GM18861 (cell line): Measurements from ENCODE around the gene NBAS.
"Not testable (repeated sequence)": the region's sequence is repeated elsewhere in the genome, so short reads cannot be mapped to it uniquely, and the experiment has no call there.

Experiments
- ATAC-seq: cut with Tn5 transposase; IDR thresholded peaks from one replicate; pipeline ENCODE4 v1.9.1; 2021; ENCODE audit not compliant: unreplicated experiment

The NBAS gene

GRCh38 chr2:15561574-15562344 lies 625 bp upstream of the NBAS start:
- peak; percentile 27 for ATAC-seq

DNA sequence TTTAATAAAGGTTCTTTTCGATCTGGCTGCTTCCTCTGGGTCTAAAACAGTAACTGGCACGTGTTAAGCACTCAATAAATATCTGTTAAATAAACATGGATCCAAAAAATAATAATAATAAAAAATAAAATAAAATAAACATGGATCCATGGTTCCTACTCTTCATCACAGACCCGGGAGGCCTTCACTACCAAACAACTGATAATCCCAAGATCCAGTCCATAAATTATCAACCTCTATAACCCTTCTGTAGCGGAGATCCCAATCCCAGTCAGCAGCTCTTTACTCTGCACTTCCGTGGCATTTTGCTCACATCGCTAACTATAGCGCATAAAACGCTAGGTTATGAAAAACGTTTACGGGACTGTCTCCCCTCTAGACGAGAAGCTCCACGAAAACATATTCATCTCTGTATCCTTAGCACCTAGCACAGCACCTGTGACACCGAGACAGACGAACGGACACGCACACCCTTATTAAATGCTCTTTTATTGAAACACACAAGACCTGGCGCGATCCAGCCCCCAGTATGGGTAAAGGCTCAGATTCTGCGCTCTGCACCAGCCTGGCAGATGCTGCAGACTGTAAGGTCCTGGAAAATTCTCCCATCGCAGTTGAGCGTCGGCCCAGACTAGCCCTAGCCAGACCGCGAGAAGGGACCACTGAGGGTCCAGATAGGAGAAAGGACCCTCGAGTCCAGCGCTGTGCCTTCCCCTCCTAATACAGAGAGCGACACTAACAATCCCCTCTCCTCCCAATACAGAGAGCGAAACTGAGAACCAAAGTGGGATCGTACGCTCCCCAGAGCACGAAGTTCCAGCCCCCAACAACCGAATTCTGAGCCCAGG lies 770 bp downstream of the NBAS start:
- peak; percentile 25 for ATAC-seq

- ATAC-seq = no peak
Measured at GRCh38 chr2:15559379-15560139, 1.6 kb downstream of the NBAS start.

GRCh38 chr2:15557887-15558311 lies 3.2 kb downstream of the NBAS start:
- ATAC-seq = no peak

- ATAC-seq = no peak
Measured at GRCh38 chr2:15556311-15556930, 4.7 kb downstream of the NBAS start.

GRCh38 chr2:15555760-15556193 lies 5.4 kb downstream of the NBAS start:
- no peak for ATAC-seq

DNA sequence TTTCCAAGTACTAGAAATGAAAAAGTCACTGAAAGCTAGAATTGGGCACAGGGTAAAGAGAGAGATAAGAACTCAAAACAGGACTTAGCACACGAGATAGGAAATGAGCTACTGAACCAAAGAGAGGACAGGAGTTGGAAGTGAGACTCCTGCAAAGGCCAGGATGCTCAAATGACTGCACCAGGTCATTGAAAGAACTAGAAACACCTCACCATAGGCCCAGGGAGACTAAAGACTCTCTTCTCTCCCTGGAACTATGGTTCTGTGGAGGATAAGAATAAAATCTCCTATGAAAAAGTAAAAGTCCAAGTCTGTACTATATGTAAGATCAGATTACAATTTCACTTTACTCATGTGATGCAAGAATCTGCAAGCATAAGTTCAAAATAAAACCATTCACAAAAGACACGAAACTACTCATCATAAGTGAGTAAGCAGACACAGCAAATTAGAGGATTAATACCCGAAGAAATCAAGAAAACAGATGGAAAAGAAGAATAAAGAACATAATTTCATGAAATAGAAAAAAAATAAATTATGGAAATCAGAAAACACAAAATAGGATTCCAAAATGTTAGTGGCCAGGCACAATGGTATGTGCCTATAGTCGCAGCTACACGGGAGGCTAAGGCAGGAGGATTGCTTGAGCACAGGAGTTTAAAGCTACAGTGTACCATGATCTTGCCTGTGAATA lies 6.5 kb downstream of the NBAS start:
- ATAC-seq = no peak

- ATAC-seq = no peak
Measured at GRCh38 chr2:15553951-15554350, 7.2 kb downstream of the NBAS start.

GRCh38 chr2:15553519-15553918 lies 7.6 kb downstream of the NBAS start:
- no peak for ATAC-seq

- ATAC-seq = no peak
Measured at GRCh38 chr2:15548974-15549373, 12.2 kb downstream of the NBAS start.

- no peak for ATAC-seq
Measured at GRCh38 chr2:15547115-15547876, 13.8 kb downstream of the NBAS start.

DNA sequence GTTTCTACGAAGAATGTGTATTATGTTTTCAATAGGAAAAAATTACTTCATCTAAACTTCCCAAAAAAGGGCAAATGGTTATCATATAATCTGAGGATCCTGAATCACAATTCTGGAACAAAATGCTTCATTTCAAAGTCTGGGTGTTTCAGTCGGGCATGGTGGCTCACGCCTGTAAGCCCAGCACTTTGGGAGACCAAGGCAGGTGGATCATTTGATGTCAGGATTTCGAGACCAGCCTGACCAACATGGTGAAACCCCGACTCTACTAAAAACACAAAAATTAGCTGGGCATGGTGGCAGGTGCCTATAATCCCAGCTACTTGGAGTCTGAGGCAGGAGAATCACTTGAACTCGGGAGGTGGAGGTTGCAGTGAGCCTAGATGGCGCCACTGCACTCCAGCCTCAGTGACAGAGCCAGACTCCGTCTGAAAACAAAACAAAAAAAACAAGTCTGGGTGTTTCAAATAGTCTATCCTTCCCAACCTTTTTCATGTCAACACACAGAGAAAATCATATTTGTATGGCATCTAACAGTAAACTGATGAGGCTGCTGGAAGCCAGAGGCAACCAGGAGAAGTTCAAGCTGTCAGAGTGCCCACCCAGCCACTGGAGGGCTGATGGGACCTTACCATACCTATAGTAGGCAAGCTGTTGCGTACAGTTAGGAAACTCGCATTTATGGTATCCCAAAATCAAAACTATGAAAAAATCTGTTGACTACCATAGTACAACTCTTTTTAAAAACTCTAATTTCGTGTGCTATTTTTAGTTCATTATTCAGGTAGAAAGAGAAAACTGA lies 14.6 kb downstream of the NBAS start:
- ATAC-seq = no peak

DNA sequence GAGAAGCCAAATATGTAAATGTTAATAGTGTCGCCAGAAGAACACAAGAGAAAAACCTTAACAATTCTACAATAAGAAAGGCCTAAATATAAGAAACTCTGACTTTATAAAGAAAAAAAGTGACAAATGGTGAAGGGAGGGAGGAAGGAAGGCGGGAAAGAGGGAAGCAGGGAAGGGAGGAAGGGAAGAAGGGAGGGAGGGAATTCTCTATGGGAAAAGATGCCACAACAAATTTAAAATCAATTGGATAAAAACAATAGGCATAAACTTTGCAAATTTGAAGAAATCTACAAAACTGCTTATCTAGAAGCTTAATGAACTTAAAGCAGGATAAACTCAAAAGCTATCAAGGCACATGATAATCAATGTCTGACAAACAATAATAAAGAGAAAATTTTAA lies 16.9 kb downstream of the NBAS start:
- no peak for ATAC-seq

GRCh38 chr2:15543541-15543940 lies 17.6 kb downstream of the NBAS start:
- ATAC-seq = no peak

- no peak for ATAC-seq
Measured at GRCh38 chr2:15543053-15543452, 18.1 kb downstream of the NBAS start.

DNA sequence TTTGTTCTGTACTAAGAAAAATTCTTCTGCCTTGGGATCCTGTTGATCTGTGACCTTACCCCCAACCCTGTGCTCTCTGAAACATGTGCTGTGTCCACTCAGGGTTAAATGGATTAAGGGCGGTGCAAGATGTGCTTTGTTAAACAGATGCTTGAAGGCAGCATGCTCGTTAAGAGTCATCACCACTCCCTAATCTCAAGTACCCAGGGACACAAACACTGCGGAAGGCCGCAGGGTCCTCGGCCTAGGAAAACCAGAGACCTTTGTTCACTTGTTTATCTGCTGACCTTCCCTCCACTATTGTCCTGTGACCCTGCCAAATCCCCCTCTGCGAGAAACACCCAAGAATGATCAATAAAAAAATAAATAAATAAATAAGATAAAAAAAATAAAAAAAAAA lies 18.9 kb downstream of the NBAS start:
- ATAC-seq = not testable (repeated sequence)

GRCh38 chr2:15540523-15540922 lies 20.6 kb downstream of the NBAS start:
- not testable (repeated sequence) for ATAC-seq

- ATAC-seq = peak; percentile 81
Measured at GRCh38 chr2:15539999-15540398, 21.1 kb downstream of the NBAS start.

DNA sequence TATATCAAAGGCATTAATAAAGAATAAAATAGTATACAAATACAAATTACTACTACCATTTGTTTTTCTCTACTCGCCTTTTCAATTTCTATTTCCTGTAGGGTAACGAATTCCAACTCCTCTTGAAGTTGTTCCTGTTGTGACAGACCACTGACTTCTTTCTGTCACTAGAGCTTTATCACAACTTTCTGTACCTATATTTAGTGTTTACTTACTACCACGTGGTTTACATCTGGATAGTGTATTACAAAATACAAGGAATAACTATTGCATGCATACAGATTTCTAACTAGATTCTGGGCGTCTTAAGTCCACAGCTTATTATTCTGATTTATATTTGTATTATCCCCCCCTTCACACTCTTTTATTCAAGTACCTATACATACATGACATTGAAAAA lies 22.3 kb downstream of the NBAS start:
- ATAC-seq = no peak
